GM18505 (cell line): ENCODE measurements around the gene CHP1.
A peak's percentile ranks its signal among the peaks of the same experiment; 100 is the strongest.
"Not testable (repeated sequence)": the region's sequence is repeated elsewhere in the genome, so short reads cannot be mapped to it uniquely, and the experiment has no call there.

Experiments
- ATAC-seq: cut with Tn5 transposase; IDR thresholded peaks from one replicate; pipeline ENCODE4 v1.9.1; 2021; ENCODE audit not compliant: unreplicated experiment
- POLR2A ChIP-seq: IDR thresholded peaks from 4 replicates; pipeline ENCODE4 v1.6.1; 2011; ENCODE audit warnings: borderline replicate concordance; ENCODE audit not compliant: insufficient read depth, insufficient read length; ENCODE audit errors: extremely low read depth

Gene CHP1

GRCh38 chr15:41289953-41290352, 58.9 kb downstream of the CHP1 start:
- ATAC-seq = no peak
- TF ChIP-seq POLR2A = no peak

DNA sequence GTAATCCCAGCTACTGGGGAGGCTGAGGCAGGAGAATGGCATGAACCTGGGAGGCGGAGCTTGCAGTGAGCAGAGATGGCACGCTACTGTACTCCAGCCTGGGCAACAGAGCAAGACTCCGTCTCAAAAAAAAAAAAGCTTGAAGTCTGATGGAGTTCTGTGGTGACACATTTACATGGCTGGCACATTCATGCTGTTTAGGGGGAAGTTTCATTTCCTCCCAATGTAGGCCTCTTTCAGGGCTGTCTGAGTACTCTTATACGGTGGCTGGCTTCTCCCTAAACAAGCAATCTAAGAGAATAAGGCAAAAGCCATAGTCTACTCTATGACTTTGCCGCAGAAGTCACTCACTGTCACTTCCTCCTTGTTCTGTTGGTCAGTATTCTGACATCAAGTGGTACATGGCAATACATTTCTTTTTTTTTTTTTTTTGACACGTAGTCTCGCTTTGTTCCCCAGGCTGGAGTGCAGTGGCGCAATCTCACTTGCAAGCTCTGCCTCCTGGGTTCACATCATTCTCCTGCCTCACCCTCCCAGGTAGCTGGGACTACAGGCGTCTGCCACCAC, 60.1 kb downstream of the CHP1 start:
- peak; percentile 71 for ATAC-seq
- peak; percentile 29 for TF ChIP-seq POLR2A

GRCh38 chr15:41292521-41292920, 61.5 kb downstream of the CHP1 start:
- TF ChIP-seq POLR2A = no peak
- ATAC-seq = no peak

DNA sequence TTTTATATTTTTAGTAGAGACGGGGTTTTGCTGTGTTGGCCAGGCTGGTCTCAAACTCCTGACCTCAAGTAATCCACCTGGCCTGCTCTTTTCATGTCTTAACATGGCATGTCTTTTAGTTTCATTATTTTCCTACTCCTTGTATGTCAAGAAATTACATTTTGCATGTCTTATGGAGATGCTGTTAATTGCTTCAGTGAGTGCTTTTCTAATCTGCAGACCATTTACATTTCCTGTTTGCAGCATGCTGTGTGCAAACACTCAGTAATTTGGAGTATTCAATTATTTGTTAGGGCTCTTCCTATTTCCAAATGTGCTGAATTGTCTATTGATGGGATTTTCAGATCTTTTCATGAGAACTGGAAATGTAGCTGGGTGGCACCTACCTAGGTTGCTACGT, 70.1 kb downstream of the CHP1 start:
- not testable (repeated sequence) for ATAC-seq

- no peak for ATAC-seq
- TF ChIP-seq POLR2A = no peak
Measured at GRCh38 chr15:41301587-41301986, 70.5 kb downstream of the CHP1 start.

DNA sequence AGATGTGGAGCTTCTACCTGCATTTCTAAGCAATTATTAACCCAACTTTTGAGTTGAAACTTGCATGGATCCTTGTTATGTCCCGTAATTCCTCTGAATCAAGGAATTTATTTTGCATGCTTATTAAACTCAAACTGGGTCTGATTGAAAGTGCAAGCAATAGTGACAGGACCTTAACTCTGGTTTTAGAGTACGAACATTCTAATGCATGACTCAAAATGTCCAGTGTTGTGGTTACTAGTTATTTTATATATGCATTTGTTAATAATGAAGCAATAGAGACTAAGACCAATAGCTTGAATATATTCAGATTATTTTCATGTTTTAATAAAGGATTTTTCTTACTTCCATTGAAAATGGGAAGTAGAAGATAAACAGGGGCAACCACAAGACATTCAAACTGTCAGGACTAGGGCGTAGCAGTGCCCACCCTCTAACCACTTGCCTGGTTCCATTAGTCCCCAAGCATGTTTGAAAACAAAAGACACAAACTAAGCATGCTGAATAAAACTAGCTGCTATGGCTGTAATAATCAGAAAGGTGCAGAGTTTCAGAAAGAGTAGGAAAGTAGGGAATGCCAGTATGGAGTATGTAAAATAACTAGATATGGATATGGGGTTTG, 73.2 kb downstream of the CHP1 start:
- TF ChIP-seq POLR2A = no peak
- no peak for ATAC-seq

GRCh38 chr15:41307679-41308078, 76.6 kb downstream of the CHP1 start:
- ATAC-seq = no peak
- no peak for TF ChIP-seq POLR2A

- no peak for TF ChIP-seq POLR2A
Measured at GRCh38 chr15:41309226-41309905, 78.3 kb downstream of the CHP1 start.

DNA sequence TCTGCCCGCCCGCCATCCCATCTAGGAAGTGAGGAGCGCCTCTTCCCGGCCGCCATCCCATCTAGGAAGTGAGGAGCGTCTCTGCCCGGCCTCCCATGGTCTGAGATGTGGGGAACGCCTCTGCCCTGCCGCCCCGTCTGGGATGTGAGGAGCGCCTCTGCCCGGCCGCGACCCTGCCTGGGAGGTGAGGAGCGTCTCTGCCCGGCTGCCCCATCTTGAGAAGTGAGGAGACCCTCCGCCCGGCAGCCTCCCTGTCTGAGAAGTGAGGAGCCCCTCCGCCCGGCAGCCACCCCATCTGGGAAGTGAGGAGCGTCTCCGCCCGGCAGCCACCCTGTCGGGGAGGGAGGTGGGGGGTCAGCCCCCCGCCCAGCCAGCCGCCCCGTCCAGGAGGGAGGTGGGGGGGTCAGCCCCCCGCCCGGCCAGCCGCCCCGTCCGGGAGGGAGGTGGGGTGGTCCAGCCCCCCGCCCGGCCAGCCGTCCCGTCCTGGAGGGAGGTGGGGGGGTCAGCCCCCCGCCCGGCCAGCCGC, 89.8 kb downstream of the CHP1 start:
- ATAC-seq = not testable (repeated sequence)

More at GRCh38 chr15:41309226-41309905, 78.3 kb downstream of the CHP1 start:
- ATAC-seq = no peak

- ATAC-seq = no peak
- no peak for TF ChIP-seq POLR2A
Measured at GRCh38 chr15:41323611-41324010, 92.5 kb downstream of the CHP1 start.

DNA sequence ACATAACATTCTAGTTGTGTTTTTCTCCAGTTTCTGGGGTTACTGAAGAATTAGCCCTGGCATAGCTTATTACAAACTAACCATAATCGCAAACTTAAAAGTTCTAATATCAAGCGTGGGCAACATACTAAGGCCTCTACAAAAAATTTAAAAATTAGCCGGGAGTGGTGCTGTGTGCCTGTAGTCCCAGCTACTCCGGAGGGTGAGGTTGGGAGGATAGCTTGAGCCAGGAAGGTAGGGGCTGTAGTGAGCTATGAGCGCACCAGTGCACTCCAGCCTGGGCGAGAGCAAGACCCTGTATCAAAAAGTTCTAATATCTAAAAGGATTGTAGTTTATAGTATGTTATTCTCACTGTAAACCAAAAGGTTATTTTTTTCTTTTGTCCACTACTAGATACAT, 100.2 kb downstream of the CHP1 start:
- no peak for ATAC-seq
- TF ChIP-seq POLR2A = no peak
